HG03342 (cell line): ENCODE data around the gene STARD13.

ENCODE experiments used
- ATAC-seq: cut with Tn5 transposase; IDR thresholded peaks from one replicate; pipeline ENCODE4 v1.9.1; 2021; ENCODE audit warnings: mild to moderate bottlenecking, moderate library complexity; ENCODE audit not compliant: unreplicated experiment

STARD13 gene

GRCh38 chr13:33153421-33154404 is 131.8 kb downstream of the STARD13 start:
- ATAC-seq, result no peak

DNA sequence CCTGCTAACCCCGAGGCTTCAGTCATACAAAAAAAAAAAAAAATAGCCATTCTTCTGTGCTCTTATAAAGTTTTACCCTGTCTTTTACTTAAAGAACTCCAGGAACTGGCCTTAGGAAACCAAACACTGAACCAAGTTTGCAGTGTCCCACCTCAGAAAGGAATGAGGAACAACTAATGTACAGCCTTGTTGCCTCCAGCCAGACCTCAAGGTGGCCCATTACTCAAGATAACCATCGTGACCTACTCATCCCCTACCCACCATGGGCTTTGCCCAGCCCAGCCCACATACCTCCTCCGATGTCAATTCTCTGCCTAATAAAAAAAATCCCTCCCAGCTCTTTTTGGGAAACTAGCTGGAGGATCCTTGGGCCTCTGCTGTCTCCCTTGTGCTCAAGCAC is 133.2 kb downstream of the STARD13 start:
- no peak for ATAC-seq

GRCh38 chr13:33150662-33151061 is 134.9 kb downstream of the STARD13 start:
- ATAC-seq, result no peak

- no peak for ATAC-seq
Measured at GRCh38 chr13:33150126-33150525, 135.4 kb downstream of the STARD13 start.

DNA sequence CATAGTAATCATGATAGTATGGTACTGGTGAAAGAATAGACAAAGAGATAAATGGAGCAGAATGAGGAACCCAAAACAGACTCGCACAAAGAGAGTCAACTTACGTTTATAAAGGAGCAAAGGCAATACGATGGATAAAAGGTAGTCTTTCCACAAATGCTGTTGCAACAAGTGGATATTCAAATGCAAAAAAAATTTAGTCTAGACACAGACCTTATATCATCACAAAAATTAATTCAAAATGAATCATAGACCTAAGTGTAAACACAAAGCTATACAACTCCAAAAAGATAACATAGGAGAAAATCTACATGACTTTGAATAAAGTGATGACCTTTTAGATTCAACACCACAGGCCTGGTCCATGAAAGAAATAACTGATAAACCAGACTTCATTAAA is 137.7 kb downstream of the STARD13 start:
- ATAC-seq, result no peak

DNA sequence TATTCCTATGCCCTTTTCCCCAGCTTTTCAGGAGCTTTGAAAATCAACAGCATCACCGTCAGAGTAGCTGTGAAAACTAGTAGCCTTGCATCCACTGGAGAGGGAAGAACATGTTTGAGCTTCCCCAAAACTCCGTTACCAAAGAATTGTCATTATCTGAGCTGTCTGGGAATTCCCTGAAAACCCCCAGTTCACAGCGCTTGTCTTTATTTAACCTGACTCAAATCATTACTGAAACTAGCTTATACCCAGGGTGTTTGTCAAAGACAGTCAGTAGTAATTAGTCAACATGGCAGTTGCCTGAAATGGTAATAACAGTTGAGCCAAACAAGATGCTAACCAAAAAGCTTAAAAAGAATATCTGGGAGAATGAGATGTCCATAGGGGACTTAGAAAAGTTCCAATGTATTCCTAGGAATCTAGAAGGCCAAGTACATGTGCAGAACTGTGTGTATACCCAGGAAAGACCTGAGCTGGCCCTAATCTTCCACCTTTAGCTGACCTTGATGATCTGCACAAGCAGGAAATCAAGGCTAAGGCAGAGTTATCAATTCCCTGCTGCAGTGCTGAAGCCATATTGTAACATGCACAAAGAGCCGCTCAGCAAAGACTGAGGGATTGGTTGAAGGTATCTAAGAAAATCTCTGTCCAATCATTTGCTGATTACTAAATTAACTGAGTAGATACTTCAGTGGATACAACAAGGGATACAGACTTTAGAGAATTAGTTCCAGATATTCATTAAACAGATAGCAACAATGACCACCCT is 138.5 kb downstream of the STARD13 start:
- peak; percentile 94 for ATAC-seq

DNA sequence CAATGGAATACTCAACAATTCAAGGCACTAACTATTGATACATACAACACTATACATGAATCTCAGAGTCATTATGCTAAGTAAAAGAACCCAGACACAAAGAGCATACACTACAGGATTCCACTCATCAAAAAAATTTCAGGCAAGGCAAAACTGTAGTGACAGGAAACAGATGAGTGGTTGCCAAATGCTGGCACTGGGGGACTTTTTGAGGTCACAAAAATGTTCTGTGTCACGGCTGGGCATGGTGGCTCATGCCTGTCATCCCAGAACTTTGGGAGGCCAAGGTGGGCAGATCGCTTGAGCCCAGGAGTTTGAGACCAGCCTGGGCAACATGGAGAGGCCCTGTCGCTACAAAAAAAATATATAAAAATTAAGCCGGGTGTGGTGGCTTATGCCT is 139.9 kb downstream of the STARD13 start:
- no peak for ATAC-seq

GRCh38 chr13:33144358-33144784 is 141.2 kb downstream of the STARD13 start:
- ATAC-seq, result no peak

DNA sequence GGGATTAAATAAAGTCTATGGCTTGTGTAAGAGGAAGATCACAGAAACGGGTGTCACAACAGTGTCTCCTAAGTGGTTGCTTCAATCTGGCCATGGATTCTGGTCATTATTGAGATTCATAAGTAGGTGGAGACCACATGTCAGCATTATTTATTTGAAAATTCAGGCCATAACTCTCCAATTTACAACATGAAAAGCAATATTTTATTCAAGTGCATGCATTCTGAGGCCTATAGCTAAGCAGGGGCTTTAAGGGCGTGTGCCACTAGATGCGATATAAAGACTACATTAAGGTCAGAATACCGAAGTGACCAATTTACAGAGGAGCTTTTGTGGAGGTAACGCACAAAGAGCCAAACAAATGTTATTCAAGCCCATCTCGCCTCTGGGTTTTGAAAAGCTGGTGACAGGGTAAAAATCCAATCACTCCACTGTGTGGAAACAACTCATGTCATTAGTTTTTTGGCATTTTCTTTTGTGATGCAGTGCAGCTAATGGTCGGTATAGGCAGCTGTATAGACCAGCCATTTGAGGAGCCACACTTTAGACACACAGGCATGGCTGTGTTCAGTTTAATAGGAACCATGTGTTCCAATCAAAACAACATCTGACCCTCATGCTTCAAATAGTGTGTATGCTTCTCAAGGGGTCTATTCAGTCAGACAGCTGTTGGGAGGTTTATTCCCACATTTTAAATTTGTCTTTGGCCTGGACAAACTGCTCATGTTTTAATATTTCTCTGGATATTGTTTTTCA is 145.6 kb downstream of the STARD13 start:
- no peak for ATAC-seq

- ATAC-seq, result no peak
Measured at GRCh38 chr13:33139184-33139583, 146.4 kb downstream of the STARD13 start.

- no peak for ATAC-seq
Measured at GRCh38 chr13:33138441-33138840, 147.1 kb downstream of the STARD13 start.

DNA sequence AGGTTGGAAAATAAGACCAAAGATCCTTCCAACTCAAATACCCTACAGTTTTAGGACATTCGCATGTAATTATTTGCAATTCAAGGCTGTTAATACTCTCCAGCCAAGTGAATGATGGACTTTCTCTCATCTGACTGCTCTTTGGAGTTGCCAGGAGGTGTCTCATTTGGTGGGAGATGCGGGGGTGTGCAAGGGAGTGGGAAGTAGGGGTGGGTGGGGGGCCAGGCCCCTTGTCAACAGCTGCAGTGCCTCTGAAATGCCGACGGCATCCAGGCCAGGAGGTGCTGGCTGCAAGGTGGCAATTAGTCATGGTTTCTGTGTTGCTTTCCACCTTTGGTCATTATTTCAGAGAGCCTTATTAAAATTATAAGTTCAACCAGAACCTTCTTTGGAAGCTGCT is 147.8 kb downstream of the STARD13 start:
- ATAC-seq, result no peak

DNA sequence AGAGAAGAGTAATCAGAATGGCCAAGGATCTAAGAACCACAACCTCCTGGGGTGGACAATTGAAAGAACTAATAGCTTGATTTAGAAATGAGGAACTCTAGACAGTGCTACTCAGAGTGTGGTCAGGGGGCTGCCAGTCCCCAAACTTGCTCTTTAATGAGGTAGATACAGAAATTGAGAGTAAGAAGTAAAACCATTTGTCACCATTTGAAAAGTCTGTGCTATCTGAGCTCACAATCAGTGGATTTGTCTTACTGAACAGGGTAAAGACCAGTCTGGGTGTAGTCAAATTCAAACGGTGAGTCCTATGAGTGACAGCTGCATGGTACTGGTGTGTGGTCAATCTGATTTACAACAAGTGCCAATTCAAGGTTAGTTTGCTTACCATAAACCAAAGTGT is 150.5 kb downstream of the STARD13 start:
- ATAC-seq, result no peak

GRCh38 chr13:33134213-33134612 is 151.3 kb downstream of the STARD13 start:
- no peak for ATAC-seq

GRCh38 chr13:33132644-33133440 is 152.7 kb downstream of the STARD13 start:
- no peak for ATAC-seq

DNA sequence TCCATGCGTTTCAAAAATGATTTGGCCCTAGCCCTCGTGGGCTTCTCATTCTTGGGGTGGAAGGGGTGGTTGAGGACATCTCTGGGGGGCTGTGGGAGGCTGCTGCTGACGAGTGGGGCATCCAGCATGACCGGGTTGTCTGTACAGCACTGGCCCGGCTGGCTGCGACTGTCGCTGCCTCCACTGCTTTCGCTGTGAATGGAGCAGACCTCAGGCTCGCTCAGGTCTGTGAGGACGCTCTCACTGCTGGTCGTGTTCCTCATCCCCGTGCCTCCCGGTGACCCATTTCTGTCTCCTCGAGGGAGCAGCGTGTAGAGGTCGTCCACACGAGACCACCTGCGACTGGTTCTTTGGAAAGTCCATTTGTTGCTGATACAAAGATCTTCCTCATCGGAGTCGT is 155.7 kb downstream of the STARD13 start:
- ATAC-seq, result no peak

GRCh38 chr13:33129094-33129832 is 156.3 kb downstream of the STARD13 start:
- ATAC-seq, result no peak

GRCh38 chr13:33128134-33128533 is 157.4 kb downstream of the STARD13 start:
- ATAC-seq, result no peak

DNA sequence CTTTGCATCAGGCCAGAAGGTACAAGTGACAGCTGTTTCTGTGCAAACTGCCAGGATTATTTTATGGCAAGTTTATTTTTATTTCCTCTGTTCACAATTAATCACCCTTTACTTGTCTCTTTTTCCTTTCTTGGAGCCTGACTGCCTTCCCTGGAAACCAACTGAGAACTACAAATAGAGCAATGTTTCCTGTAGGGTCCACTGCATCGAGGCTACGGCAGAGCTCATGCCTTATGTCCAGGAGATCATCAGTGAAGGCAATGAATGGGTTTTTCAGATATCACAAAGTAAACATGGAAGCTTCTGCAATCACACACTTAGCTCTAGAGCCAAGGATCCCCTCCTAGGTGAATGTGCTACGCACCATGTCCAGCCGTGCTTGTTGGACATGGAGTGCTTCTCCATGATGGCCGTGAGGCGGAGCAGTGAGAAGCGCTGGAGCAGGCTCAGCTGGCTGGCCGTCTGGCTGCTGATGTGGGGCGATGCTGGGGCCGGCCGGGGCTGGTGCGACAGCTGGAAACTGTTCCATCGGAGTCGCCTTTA is 158.5 kb downstream of the STARD13 start:
- ATAC-seq, result no peak
